Prostate gland (tissue), 2 donors: ENCODE measurements around the gene HNRNPH3. TPM values are rescaled to one million over a fixed set of nuclear protein-coding genes. Genes with fewer than 3 reads are reported as not detected.
"Not testable (repeated sequence)": the region's sequence is repeated elsewhere in the genome, so short reads cannot be mapped to it uniquely, and the experiment has no call there.

ENCODE experiments used
- DNase-seq: peaks from one replicate; pipeline ENCODE4 v3.0.0-alpha.2; 2019; ENCODE audit warnings: low spot score
- H3K27ac ChIP-seq, 2 donors: fragments of 200-600 bp; sonication (generic); 2 replicates each; pipeline ENCODE4 v1.5.1; 2017 to 2019
- H3K27me3 ChIP-seq: fragments of 200-600 bp; sonication (generic); replicated peaks from 2 replicates; pipeline ENCODE4 v1.5.1; 2019; ENCODE audit not compliant: insufficient read depth
- H3K36me3 ChIP-seq, 2 donors: fragments of 200-600 bp; sonication (generic); 1 replicate in 1 of 2; 2 replicates in 1 of 2; pipeline versions ENCODE4 v1.5.1 to v1.8.1; 2017 to 2019
- H3K4me1 ChIP-seq: fragments of 200-600 bp; sonication (generic); replicated peaks from 2 replicates; pipeline ENCODE4 v1.5.1; 2019
- H3K4me3 ChIP-seq, 2 donors: fragments of 200-600 bp; sonication (generic); 2 replicates each; pipeline ENCODE4 v1.5.1; 2017 to 2019
- H3K9me3 ChIP-seq: fragments of 200-600 bp; sonication (generic); 2 replicates; pipeline ENCODE4 v1.5.1; 2017
- CTCF ChIP-seq, 4 experiments: fragments of 200-600 bp in 2 of 4; fragments of 450-650 bp in 2 of 4; sonication (generic) in 2 of 4; IDR thresholded peaks; 1 replicate in 3 of 4; 2 replicates in 1 of 4; pipeline ENCODE4 v1.5.1; 2016 to 2019; ENCODE audit warnings: antibody characterized with exemption in 4 of 4, mild to moderate bottlenecking in 2 of 4, moderate library complexity in 2 of 4
- POLR2A ChIP-seq: fragments of 450-650 bp; IDR thresholded peaks from one replicate; pipeline ENCODE4 v1.6.1; 2016; ENCODE audit warnings: antibody characterized with exemption, mild to moderate bottlenecking
- POLR2AphosphoS5 ChIP-seq: sonication (generic); formaldehyde crosslinking; IDR thresholded peaks from one replicate; pipeline ENCODE4 v1.6.1; 2017; ENCODE audit warnings: antibody characterized with exemption
- WGBS: methylation state at CpG from one replicate; pipeline ENCODE4 v1.1.5; 2018; 5-methylcytosine and 5-hydroxymethylcytosine counted together
- intact Hi-C: fragments of 100-400 bp; cut with DNase I; formaldehyde crosslinking; loops from one replicate; pipeline ENCODE4 v1.14.2; 2022
- total RNA-seq, 2 donors: library from RNA; depleted of rRNA; stranded (reverse); fragments of >200 nt; gene quantifications; one replicate each; pipeline ENCODE4 v1.1.0, GENCODE V29; 2016

Gene HNRNPH3
- total RNA-seq, 2 donors from 2014 or later: 29.1 to 47.5 TPM

GRCh38 chr10:68302871-68303270 lies 29.0 kb upstream of the HNRNPH3 start:
- no peak for DNase-seq
- 73% methylated on average over 5 of the region's 5 CpGs for WGBS
- Histone ChIP-seq H3K27me3 (no peaks in the 10 kb centered on the region), H3K9me3 (no peaks in the 10 kb centered on the region), H3K36me3 (no peaks in the 10 kb centered on the region), H3K4me1 (no peaks in the 10 kb centered on the region), H3K4me3 (no peak overlapping the region), H3K27ac (no peak overlapping the region)
- TF ChIP-seq CTCF (IDR thresholded peaks at IDR 0.05) (no peak), POLR2AphosphoS5 (no peak), POLR2A (no peak)
- intact Hi-C loops: loop anchor here (10.0 kb wide), 3 partner anchors 88 to 448 kb away; no protein-coding TSS in a partner anchor

DNA sequence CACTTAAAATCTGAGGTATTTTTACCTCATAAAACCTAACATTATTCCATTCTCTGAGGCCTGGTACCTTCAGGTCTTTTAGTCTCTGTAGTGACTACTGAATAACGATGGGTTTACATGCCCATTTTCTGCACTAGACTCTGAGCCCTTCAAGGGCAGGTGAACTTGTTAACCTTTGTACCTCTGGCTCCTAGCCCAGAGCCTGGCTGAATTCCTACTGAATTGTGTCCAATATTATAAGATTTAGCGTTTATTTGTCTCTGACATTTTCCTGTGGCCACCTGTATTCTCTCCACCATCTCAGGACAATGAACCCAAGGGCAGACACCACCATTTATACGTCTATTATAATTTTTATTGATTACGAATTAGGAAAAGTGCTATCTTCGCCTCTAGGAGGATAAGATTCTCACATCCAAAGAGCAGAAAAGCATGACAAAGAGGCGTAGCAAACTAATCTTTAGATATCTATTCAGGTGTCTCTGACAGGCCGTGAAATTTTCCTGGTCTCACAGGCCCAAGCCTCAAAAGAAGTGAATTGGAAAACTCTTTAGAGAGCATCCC lies 27.9 kb upstream of the HNRNPH3 start:
- H3K27ac ChIP-seq: no peak overlapping the region
- DNase-seq: no peak
- 71% methylated on average over 7 of the region's 7 CpGs for WGBS
- H3K9me3 ChIP-seq: no peaks in the 10 kb centered on the region
- H3K4me1 ChIP-seq: no peaks in the 10 kb centered on the region
- intact Hi-C loops: loop anchor here (10.0 kb wide), 3 partner anchors 89 to 449 kb away; no protein-coding TSS in a partner anchor
- H3K27me3 ChIP-seq: no peaks in the 10 kb centered on the region
- H3K4me3 ChIP-seq: no peak overlapping the region
- TF ChIP-seq POLR2AphosphoS5 (no peak), POLR2A (no peak), CTCF (IDR thresholded peaks at IDR 0.05) (no peak)
- no peaks in the 10 kb centered on the region for H3K36me3 ChIP-seq

GRCh38 chr10:68305854-68306253 lies 26.0 kb upstream of the HNRNPH3 start:
- Histone ChIP-seq H3K36me3 (no peaks in the 10 kb centered on the region), H3K27ac (no peak overlapping the region), H3K4me1 (no peaks in the 10 kb centered on the region), H3K9me3 (no peaks in the 10 kb centered on the region), H3K4me3 (no peak overlapping the region), H3K27me3 (no peaks in the 10 kb centered on the region)
- no peak for DNase-seq
- 3% methylated on average over 1 of the region's 1 CpG for WGBS
- TF ChIP-seq CTCF (IDR thresholded peaks at IDR 0.05) (no peak), POLR2AphosphoS5 (no peak), POLR2A (no peak)
- intact Hi-C loops: loop anchor here (10.0 kb wide), 3 partner anchors 91 to 451 kb away; no protein-coding TSS in a partner anchor

GRCh38 chr10:68310531-68310930 lies 21.3 kb upstream of the HNRNPH3 start:
- Histone ChIP-seq H3K4me3 (no peak overlapping the region), H3K27ac (no peak overlapping the region), H3K9me3 (no peaks in the 10 kb centered on the region), H3K27me3 (no peaks in the 10 kb centered on the region), H3K4me1 (no peaks in the 10 kb centered on the region), H3K36me3 (no peaks in the 10 kb centered on the region)
- intact Hi-C loops: no loop called here
- TF ChIP-seq POLR2AphosphoS5: no peak
- no peak for TF ChIP-seq POLR2A
- no peak for TF ChIP-seq CTCF (IDR thresholded peaks at IDR 0.05)
- DNase-seq: no peak

DNA sequence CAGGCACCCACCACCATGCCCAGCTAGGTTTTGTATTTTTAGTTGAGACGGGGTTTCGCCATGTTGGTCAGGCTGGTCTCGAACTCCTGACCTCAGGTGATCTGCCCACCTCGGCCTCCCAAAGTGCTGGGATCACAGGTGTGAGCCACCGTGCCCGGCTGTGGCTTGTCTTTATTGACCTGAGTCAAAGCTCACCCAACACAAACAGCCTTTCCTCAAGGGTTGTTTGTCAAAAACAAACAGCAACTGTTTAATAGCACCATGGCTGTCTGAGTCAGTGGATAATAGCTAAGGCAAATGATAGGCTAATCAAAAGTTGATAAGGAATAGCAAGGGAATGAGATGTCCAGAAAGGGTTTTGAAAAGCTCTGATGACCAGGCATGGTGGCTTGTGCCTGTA lies 16.9 kb upstream of the HNRNPH3 start:
- H3K27ac ChIP-seq, intact Hi-C loops, H3K27me3 ChIP-seq, H3K9me3 ChIP-seq, H3K4me1 ChIP-seq, DNase-seq, H3K36me3 ChIP-seq, H3K4me3 ChIP-seq: not testable (repeated sequence)
- WGBS: 93% methylated on average over 6 of the region's 6 CpGs
